Stimulated activated CD4-positive, alpha-beta T cell treated with anti-CD3 and anti-CD28 coated beads, Interleukin-1b, Interleukin-23, amount 100 ng/mL, for 1 hour (primary cell): ENCODE data around the gene TICAM2.

Source experiments
- DNase-seq, 2 donors: peaks; one replicate each; pipeline ENCODE4 v3.0.0-alpha.2; 2020; ENCODE audit warnings: low read depth in 2 of 2

TICAM2 gene

DNA sequence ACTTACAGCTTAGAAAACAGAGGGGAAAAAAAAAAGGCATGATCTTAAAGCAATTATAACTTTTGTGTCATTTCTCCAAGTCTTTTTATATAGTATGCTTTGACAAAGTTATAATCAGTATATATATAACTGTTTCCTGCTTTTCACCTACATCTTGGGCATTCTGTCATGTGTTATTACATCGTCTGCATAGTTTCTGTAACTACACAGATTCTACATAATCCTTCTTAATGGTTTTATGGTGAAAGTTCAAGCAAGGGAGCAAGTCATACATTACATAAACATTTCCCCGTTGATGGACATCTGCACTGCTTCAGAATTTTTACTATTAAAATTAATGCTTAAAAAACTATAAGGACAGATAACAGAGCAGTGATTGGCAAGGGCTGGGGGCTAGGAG, 69.8 kb downstream of the TICAM2 start:
- no peak for DNase-seq

DNA sequence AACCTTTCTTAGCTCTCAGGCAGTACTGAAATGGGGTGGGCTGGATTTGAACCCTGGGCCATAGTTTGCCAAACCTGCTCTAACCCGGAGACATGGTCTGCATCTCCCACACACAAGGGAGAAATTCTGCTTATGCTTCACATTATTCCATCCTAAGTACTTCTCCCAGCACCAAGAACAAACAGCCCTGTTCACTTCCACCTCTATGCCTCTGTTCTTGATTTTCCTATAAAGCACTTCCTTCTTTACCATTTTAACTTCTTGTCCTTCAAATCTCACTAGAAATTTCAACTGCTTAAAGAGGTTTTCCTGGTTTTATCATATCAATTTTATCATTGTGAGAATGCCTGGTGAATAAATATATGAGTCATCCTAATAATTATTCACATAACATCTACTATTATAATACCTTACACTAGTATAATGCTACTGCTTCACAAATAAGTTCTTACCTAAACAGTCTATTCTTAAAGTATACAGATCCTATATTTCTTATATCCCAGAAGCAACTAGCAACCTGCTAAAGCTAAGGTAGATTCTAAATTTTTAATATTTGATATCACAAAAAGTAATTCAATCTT, 70.4 kb downstream of the TICAM2 start:
- DNase-seq = no peak

DNA sequence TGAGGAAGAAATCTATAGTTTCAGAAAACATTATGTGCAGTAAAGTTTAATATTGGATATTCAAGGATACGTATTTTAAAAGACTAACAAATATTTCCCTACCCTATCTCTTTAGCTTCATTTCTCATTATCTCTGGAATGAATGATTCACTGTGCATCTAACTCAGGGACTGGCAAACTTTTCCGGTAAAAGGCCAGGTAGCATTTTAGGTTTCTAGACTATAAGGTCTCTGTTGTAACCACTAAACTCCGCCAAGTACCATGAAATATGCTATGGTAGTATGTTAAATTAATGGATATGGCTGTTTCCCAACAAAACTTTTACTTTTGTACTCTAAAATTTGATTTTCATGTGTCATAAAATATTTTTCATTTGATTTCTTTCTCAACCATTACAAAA, 70.9 kb downstream of the TICAM2 start:
- DNase-seq = no peak

DNA sequence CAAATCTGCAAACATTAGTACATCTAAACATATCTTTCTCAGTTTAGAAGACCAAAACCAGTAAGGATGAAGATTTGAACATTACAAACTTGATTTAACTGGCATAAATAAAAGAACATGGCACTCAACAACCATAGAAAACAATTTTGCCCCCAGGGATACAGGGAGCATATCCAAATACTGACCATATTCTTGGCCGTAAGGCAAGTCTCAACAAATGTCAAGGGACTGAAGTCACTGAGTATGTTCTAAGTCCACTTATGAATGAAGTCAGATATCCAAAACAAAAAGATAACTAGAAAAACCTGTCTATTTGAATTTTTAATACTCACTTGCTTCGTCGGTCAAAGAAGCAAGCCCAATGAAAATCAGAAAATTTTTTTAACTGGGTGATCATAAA, 71.9 kb downstream of the TICAM2 start:
- no peak for DNase-seq
